Retinal pigment epithelial cell (primary cell): Measurements from ENCODE around the gene ZNF691.

Experiments
- DNase-seq: peaks from one replicate; pipeline ENCODE4 v3.0.0-alpha.2; 2010; ENCODE audit warnings: low read depth
- H3K4me3 ChIP-seq: 2 replicates; pipeline ENCODE4 v1.5.1; 2011; ENCODE audit warnings: mild to moderate bottlenecking, low read length, control low read depth, moderate library complexity
- CTCF ChIP-seq: conservative IDR thresholded peaks from 2 replicates; pipeline ENCODE4 v1.5.1; 2011; ENCODE audit warnings: low read depth, low read length, control low read depth, inconsistent platforms

ZNF691 gene

GRCh38 chr1:42832641-42833240 is 13.7 kb upstream of the ZNF691 start:
- no peak overlapping the region for H3K4me3 ChIP-seq
- no peak for DNase-seq
- TF ChIP-seq CTCF, result no peak

- no peak overlapping the region for H3K4me3 ChIP-seq
- DNase-seq, result no peak
- TF ChIP-seq CTCF, result no peak
Observed at GRCh38 chr1:42833981-42834380, 12.4 kb upstream of the ZNF691 start.

GRCh38 chr1:42834803-42835202 is 11.6 kb upstream of the ZNF691 start:
- no peak overlapping the region for H3K4me3 ChIP-seq
- no peak for TF ChIP-seq CTCF
- DNase-seq, result no peak

GRCh38 chr1:42835422-42835821 is 11.0 kb upstream of the ZNF691 start:
- no peak for DNase-seq
- H3K4me3 ChIP-seq, result no peak overlapping the region
- TF ChIP-seq CTCF, result no peak

GRCh38 chr1:42837709-42838108 is 8.7 kb upstream of the ZNF691 start:
- no peak for TF ChIP-seq CTCF
- no peak for DNase-seq
- H3K4me3 ChIP-seq, result no peak overlapping the region

- no peak overlapping the region for H3K4me3 ChIP-seq
- no peak for TF ChIP-seq CTCF
- DNase-seq, result no peak
Observed at GRCh38 chr1:42838482-42839190, 7.8 kb upstream of the ZNF691 start.

- no peak for DNase-seq
- no peak for TF ChIP-seq CTCF
- no peak overlapping the region for H3K4me3 ChIP-seq
Observed at GRCh38 chr1:42841010-42841409, 5.4 kb upstream of the ZNF691 start.
